ENCODE data around the gene KNCN.

Gene KNCN

GRCh38 chr1:46526691-46527291 lies 24.7 kb downstream of the KNCN start:
- no peak for TF ChIP-seq CTCF (IDR thresholded peaks at IDR 0.05)

GRCh38 chr1:46526013-46526690 lies 25.3 kb downstream of the KNCN start:
- TF ChIP-seq CTCF (IDR thresholded peaks at IDR 0.05), result no peak

- TF ChIP-seq CTCF (IDR thresholded peaks at IDR 0.05), result no peak
Measured at GRCh38 chr1:46525253-46525983, 26.0 kb downstream of the KNCN start.

- TF ChIP-seq CTCF (IDR thresholded peaks at IDR 0.05), result no peak
Measured at GRCh38 chr1:46524843-46525242, 26.6 kb downstream of the KNCN start.

GRCh38 chr1:46523496-46524353 lies 27.7 kb downstream of the KNCN start:
- TF ChIP-seq CTCF (IDR thresholded peaks at IDR 0.05), result no peak

- no peak for TF ChIP-seq CTCF (IDR thresholded peaks at IDR 0.05)
Measured at GRCh38 chr1:46522969-46523320, 28.5 kb downstream of the KNCN start.

Measured in LNCAP (cell line).